NCI-H2107 treated with DMSO at 0.1 percent for 48 hours (cell line): Measurements from ENCODE around the gene MAMDC4.
"Not testable (repeated sequence)": the region's sequence is repeated elsewhere in the genome, so short reads cannot be mapped to it uniquely, and the experiment has no call there.

Experiments used
- DNase-seq: peaks from one replicate; lab custom pipeline; 2025; ENCODE audit not compliant: unreplicated experiment; lab: John Stamatoyannopoulos, UW

The MAMDC4 gene

GRCh38 chr9:136860933-136861873 is 9.1 kb downstream of the MAMDC4 start:
- DNase-seq: no peak

GRCh38 chr9:136861874-136862457 is 9.8 kb downstream of the MAMDC4 start:
- no peak for DNase-seq

- DNase-seq: no peak
Measured at GRCh38 chr9:136862849-136863622, 10.9 kb downstream of the MAMDC4 start.

- DNase-seq: no peak
Measured at GRCh38 chr9:136863623-136864273, 11.6 kb downstream of the MAMDC4 start.

GRCh38 chr9:136865041-136865767 is 13.1 kb downstream of the MAMDC4 start:
- DNase-seq: no peak

GRCh38 chr9:136865768-136866103 is 13.6 kb downstream of the MAMDC4 start:
- DNase-seq: no peak

- not testable (repeated sequence) for DNase-seq
Measured at GRCh38 chr9:136866898-136867421, 14.8 kb downstream of the MAMDC4 start.

- DNase-seq: no peak
Measured at GRCh38 chr9:136867480-136867879, 15.3 kb downstream of the MAMDC4 start.

- no peak for DNase-seq
Measured at GRCh38 chr9:136867917-136868316, 15.8 kb downstream of the MAMDC4 start.

- DNase-seq: no peak
Measured at GRCh38 chr9:136868644-136869043, 16.5 kb downstream of the MAMDC4 start.

GRCh38 chr9:136869611-136870010 is 17.5 kb downstream of the MAMDC4 start:
- DNase-seq: not testable (repeated sequence)

- no peak for DNase-seq
Measured at GRCh38 chr9:136875155-136875554, 23.0 kb downstream of the MAMDC4 start.

- DNase-seq: no peak
Measured at GRCh38 chr9:136876476-136876875, 24.3 kb downstream of the MAMDC4 start.

GRCh38 chr9:136880651-136881050 is 28.5 kb downstream of the MAMDC4 start:
- DNase-seq: no peak

GRCh38 chr9:136881691-136882108 is 29.6 kb downstream of the MAMDC4 start:
- no peak for DNase-seq

GRCh38 chr9:136882109-136882946 is 30.2 kb downstream of the MAMDC4 start:
- DNase-seq: no peak

GRCh38 chr9:136882947-136883283 is 30.8 kb downstream of the MAMDC4 start:
- DNase-seq: not testable (repeated sequence)

GRCh38 chr9:136883670-136884069 is 31.5 kb downstream of the MAMDC4 start:
- not testable (repeated sequence) for DNase-seq

GRCh38 chr9:136885950-136886578 is 33.9 kb downstream of the MAMDC4 start, which contains the start of gene TRAF2:
Gene TRAF2, plus strand, starts transcription at chr9:136886516. Its CDS starts 12,225 bp downstream, at chr9:136898741.
- DNase-seq: peak; percentile 89
